Ishikawa (cell line): ENCODE measurements around the gene NMS.

Experiments
- CEBPB ChIP-seq: IDR thresholded peaks from 2 replicates; pipeline ENCODE4 v1.6.1; 2012
- CREB1 ChIP-seq: IDR thresholded peaks from 2 replicates; pipeline ENCODE4 v1.6.1; 2012; ENCODE audit warnings: low read depth
- EGR1 ChIP-seq: IDR thresholded peaks from 2 replicates; pipeline ENCODE4 v1.6.1; 2012
- EP300 ChIP-seq: IDR thresholded peaks from 2 replicates; pipeline ENCODE4 v1.6.1; 2012; ENCODE audit warnings: borderline replicate concordance
- FOXM1 ChIP-seq: IDR thresholded peaks from 2 replicates; pipeline ENCODE4 v1.6.1; 2012; ENCODE audit warnings: low read depth, borderline replicate concordance
- NFIC ChIP-seq: IDR thresholded peaks from 2 replicates; pipeline ENCODE4 v1.6.1; 2012
- RAD21 ChIP-seq: IDR thresholded peaks from 2 replicates; pipeline ENCODE4 v1.6.1; 2012; ENCODE audit warnings: low read depth
- TAF1 ChIP-seq: IDR thresholded peaks from 2 replicates; pipeline ENCODE4 v1.6.1; 2012; ENCODE audit warnings: low read depth, mild to moderate bottlenecking
- TCF12 ChIP-seq: IDR thresholded peaks from 2 replicates; pipeline ENCODE4 v1.6.1; 2012; ENCODE audit warnings: low read depth
- TEAD4 ChIP-seq: IDR thresholded peaks from 2 replicates; pipeline ENCODE4 v1.6.1; 2012
- YY1 ChIP-seq: IDR thresholded peaks from 2 replicates; pipeline ENCODE4 v1.6.1; 2012; ENCODE audit warnings: low read depth
- ZBTB7A ChIP-seq: IDR thresholded peaks from 2 replicates; pipeline ENCODE4 v1.6.1; 2012; ENCODE audit warnings: low read depth
- TF ChIP-seq, protein P1 (sequence below): IDR thresholded peaks from 2 replicates; pipeline ENCODE4 v1.6.1; 2012
- TF ChIP-seq, protein P2 (sequence below): IDR thresholded peaks from 2 replicates; pipeline ENCODE4 v1.6.1; 2012
- TF ChIP-seq, protein P3 (sequence below): IDR thresholded peaks from 2 replicates; pipeline ENCODE4 v1.6.1; 2012; ENCODE audit warnings: low read depth, mild to moderate bottlenecking

The NMS gene

DNA sequence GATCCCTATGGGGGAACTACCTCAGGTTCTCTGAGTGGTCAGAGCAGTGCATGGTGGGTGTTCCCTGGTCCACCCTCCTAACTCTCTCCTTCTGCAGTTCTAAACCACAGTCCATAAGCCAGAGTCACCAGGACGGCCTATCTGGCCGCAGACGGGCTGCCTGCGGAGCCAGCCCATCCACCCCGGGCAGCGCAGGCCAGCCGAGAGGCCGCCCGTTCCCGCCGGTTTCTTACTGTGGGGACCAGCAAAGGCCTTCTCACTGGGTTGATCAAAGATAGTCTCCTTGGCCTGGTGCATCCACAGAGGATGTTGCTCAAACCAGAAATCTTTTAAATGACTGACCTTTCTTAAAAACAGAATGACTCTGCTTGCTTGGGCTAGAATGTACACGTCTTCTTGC, 43.2 kb upstream of the NMS start:
- no peak for TF ChIP-seq ZBTB7A
- TF ChIP-seq, protein P1, sequence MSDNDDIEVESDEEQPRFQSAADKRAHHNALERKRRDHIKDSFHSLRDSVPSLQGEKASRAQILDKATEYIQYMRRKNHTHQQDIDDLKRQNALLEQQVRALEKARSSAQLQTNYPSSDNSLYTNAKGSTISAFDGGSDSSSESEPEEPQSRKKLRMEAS = no peak
- no peak for TF ChIP-seq CEBPB
- no peak for TF ChIP-seq FOXM1

DNA sequence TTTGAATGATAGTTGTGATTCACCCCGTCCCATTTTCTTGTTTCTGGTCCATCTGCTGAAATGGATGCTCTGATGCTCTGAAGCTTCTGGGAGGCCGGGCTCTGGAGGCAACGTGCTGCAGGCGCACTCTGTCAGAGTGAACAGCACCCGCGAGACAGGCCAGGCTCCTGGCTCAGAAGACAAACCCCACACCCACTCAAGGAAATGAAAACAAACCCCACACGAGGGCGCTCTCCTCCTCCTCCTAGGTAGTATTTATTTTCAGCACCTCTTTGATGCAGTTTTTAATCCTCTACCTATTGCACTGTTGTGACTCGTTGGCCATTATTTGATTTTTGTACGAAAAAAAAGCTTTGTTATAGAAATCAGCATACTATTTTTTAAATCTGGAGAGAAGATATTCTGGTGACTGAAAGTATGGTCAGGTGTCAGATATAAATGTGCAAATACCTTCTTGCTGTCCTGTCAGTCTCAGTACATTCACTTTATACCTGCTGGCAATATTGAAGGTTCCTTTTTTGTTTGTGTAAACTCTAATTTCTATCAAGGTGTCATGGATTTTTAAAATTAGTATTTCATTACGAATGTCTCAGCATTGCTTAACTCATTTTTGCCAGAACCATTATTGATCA, 42.5 kb upstream of the NMS start:
- TF ChIP-seq EGR1 (0 out of 2 replicates have a peak, but pooled peaks have one; percentile 25), RAD21 (peak; percentile 59), EP300 (no peak)
- TF ChIP-seq, protein P1 = no peak

DNA sequence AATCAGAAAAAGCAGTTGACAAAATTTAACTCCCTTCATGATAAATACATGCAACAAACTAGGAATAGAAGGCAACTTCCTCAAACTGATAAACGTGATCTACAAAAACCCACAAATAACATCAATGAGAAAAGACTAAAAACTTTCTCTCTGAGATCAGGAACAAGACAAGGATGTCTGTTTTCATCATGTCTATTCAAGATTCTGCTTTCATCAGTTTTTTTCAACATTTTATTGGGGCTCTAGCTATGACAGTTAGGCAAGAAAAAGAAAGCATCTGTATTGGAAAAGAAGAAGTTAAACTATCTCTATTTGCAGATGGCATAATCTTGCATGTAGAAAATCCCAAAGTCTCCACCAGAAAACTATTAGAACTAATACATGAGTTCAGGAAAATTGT, 40.6 kb upstream of the NMS start:
- TF ChIP-seq, protein P2, sequence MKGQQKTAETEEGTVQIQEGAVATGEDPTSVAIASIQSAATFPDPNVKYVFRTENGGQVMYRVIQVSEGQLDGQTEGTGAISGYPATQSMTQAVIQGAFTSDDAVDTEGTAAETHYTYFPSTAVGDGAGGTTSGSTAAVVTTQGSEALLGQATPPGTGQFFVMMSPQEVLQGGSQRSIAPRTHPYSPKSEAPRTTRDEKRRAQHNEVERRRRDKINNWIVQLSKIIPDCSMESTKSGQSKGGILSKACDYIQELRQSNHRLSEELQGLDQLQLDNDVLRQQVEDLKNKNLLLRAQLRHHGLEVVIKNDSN = no peak
- TF ChIP-seq, protein P1 = no peak
- TF ChIP-seq CEBPB (no peak), NFIC (no peak), CREB1 (no peak), TAF1 (no peak), TEAD4 (no peak), FOXM1 (no peak), ZBTB7A (no peak), YY1 (no peak), TCF12 (no peak), RAD21 (no peak), EGR1 (no peak), EP300 (no peak)
- TF ChIP-seq, protein P3, sequence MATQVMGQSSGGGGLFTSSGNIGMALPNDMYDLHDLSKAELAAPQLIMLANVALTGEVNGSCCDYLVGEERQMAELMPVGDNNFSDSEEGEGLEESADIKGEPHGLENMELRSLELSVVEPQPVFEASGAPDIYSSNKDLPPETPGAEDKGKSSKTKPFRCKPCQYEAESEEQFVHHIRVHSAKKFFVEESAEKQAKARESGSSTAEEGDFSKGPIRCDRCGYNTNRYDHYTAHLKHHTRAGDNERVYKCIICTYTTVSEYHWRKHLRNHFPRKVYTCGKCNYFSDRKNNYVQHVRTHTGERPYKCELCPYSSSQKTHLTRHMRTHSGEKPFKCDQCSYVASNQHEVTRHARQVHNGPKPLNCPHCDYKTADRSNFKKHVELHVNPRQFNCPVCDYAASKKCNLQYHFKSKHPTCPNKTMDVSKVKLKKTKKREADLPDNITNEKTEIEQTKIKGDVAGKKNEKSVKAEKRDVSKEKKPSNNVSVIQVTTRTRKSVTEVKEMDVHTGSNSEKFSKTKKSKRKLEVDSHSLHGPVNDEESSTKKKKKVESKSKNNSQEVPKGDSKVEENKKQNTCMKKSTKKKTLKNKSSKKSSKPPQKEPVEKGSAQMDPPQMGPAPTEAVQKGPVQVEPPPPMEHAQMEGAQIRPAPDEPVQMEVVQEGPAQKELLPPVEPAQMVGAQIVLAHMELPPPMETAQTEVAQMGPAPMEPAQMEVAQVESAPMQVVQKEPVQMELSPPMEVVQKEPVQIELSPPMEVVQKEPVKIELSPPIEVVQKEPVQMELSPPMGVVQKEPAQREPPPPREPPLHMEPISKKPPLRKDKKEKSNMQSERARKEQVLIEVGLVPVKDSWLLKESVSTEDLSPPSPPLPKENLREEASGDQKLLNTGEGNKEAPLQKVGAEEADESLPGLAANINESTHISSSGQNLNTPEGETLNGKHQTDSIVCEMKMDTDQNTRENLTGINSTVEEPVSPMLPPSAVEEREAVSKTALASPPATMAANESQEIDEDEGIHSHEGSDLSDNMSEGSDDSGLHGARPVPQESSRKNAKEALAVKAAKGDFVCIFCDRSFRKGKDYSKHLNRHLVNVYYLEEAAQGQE = no peak

DNA sequence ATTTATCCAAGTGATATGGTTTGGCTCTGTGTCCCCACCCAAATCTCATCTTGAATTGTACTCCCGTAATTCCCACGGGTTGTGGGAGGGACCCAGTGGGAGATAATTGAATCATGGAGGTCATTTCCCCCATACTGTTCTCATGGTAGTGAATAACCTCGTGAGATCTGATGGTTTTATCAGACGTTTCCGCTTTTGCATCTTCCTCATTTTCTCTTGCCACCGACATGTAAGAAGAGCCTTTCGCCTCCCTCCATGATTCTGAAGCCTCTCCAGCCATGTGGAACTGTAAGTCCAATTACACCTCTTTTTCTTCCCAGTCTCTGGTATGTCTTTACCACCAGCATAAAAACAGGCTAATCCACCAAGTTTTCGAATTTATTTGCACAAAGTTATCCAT, 32.5 kb upstream of the NMS start:
- TF ChIP-seq CREB1 (no peak), TCF12 (no peak)
- TF ChIP-seq, protein P1 = no peak

DNA sequence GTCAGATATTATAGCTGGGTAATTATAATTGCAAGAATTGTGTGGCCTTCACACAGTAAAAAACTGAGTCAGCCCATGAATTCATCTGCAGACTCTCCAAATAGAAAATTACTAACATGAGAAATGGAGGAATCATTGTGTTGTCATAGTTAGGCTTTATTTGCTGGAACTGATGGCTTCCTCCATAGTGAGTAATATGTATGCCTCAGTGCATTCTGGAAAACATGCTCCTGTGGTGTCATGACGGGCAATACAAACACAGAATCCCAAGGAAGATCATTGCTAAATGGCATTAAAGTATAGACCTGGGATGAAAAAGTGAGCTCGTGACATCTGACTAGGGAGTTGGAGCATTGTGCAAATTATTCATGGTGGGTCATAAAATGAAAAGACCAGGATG, 23.6 kb upstream of the NMS start:
- TF ChIP-seq RAD21 (no peak), FOXM1 (no peak), TAF1 (no peak), NFIC (no peak)

DNA sequence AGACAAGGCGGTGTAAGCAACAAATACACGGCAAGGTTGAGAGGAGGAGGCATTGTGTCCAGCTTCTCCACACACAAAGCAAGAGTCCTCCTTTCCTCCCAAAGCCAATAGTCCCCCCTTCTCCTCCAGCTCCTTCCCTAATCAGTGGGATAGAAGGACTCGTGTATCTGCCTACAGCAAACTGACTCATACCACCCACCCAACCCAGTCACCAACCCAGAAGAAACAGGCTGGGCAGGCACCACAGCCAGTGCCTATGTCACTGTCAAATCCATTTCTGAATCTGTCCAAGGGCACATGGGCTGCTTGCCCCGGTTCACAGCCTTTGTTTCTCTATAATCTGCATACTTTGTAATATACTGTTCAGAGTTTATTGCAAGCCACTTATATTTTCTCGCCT, 19.2 kb upstream of the NMS start:
- TF ChIP-seq YY1 = no peak

DNA sequence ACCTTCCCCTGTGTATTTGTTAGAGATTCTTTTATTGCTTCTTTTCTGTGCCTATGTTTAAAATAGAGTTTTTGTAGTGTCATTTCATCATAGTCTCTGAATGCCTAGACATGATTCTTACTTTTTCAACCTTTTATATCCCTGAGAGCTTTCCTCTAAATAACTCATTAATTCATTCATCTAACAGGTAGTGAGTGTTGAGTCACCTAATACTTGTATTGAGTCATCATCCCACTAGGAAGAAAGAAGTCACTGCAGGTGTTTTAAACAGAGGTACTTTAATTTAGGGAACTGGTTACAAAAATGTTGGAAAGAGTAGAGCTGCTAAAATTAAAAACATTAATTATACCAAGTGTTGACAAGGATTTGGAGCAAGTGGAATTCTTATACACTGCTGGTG, 18.5 kb upstream of the NMS start:
- TF ChIP-seq, protein P3 = no peak
- no peak for TF ChIP-seq TAF1
- TF ChIP-seq NFIC = no peak
- no peak for TF ChIP-seq EP300
- no peak for TF ChIP-seq TCF12
- no peak for TF ChIP-seq EGR1
